IgD-negative memory B cell (primary cell): Measurements from ENCODE around the gene DFFB. TPM values are rescaled to one million over a fixed set of nuclear protein-coding genes. Genes with fewer than 3 reads are reported as not detected.
A peak's percentile ranks its signal among the peaks of the same experiment; 100 is the strongest.

Source experiments
- H3K27ac Mint-ChIP-seq, 3 donors: one replicate each; pipeline ENCODE4 v1.8.0; 2020 to 2022; ENCODE audit warnings: mild to moderate bottlenecking in 3 of 3, mixed read lengths in 3 of 3, moderate library complexity in 1 of 3
- H3K27me3 Mint-ChIP-seq: one replicate; pipeline ENCODE4 v1.8.0; 2021; ENCODE audit warnings: mixed read lengths
- H3K36me3 Mint-ChIP-seq: one replicate; pipeline ENCODE4 v1.8.0; 2020; ENCODE audit warnings: mild to moderate bottlenecking, mixed read lengths
- H3K4me1 Mint-ChIP-seq, 3 donors: one replicate each; pipeline ENCODE4 v1.8.0; 2020 to 2022; ENCODE audit warnings: mixed read lengths in 3 of 3, mild to moderate bottlenecking in 1 of 3
- H3K4me3 Mint-ChIP-seq, 4 donors: one replicate each; pipeline ENCODE4 v1.8.0; 2020 to 2022; ENCODE audit warnings: mild to moderate bottlenecking in 4 of 4, mixed read lengths in 4 of 4, moderate library complexity in 3 of 4
- H3K9me3 Mint-ChIP-seq, 3 donors: one replicate each; pipeline ENCODE4 v1.8.0; 2020 to 2021; ENCODE audit warnings: mixed read lengths in 3 of 3, mild to moderate bottlenecking in 1 of 3
- polyA plus RNA-seq: library from polyadenylated mRNA; unstranded; fragments of 300-500 nt; fragmentation: Illumina TruSeq; gene quantifications from one replicate; pipeline ENCODE4 v1.2.3, GENCODE V29; 2021

The DFFB gene
- polyA plus RNA-seq, 1 donor from 2014 or later = 7.1 TPM

DNA sequence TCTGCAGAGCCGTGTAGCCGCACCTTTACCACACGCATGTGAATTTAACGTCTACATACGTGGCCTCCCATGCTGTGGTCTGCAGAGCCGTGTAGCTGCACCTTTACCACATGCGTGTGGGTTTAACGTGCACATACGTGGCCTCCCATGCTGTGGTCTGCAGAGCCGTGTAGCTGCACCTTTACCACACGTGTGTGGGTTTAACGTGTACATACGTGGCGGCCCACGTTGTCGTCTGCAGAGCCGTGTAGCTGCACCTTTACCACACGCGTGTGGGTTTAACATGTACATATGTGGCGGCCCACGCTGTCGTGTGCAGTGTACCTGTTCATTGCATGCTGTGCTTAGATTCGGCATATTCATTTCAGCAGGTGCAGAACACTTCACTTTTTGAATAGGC, 17.5 kb downstream of the DFFB start:
- Mint-ChIP-seq H3K4me3 (no peak overlapping the region), H3K9me3 (peaks cover 0 to 8% (median 0%) of the 10 kb centered on the region in 3 donors), H3K36me3 (peaks cover 18% of the 10 kb centered on the region), H3K27me3 (no peaks in the 10 kb centered on the region), H3K27ac (no peak overlapping the region), H3K4me1 (no peaks in the 10 kb centered on the region)

DNA sequence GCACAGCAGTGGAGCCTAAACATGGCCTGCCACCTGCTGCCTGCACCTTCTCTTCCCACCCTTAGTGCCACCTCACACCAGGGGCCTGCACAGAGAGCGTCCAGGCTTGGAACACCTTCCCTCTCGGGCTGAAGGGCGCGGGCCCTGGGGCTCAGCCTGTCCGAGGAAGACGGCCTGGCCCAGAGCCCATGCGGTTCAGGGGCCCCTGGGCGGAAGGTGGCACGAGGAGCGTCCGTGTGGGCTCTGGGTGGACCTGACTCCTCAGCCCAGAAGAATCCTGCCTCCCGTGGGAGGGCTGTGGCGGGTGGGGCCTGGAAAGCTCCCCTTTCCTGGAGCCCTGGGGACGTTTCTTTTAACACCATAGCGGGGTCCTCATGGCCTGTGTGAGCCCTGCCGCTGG, 19.4 kb downstream of the DFFB start:
- Mint-ChIP-seq H3K27me3 (no peaks in the 10 kb centered on the region), H3K4me3 (no peak overlapping the region), H3K27ac (no peak overlapping the region), H3K36me3 (peaks cover 21% of the 10 kb centered on the region), H3K4me1 (no peaks in the 10 kb centered on the region), H3K9me3 (peaks cover 0 to 8% (median 0%) of the 10 kb centered on the region in 3 donors)

DNA sequence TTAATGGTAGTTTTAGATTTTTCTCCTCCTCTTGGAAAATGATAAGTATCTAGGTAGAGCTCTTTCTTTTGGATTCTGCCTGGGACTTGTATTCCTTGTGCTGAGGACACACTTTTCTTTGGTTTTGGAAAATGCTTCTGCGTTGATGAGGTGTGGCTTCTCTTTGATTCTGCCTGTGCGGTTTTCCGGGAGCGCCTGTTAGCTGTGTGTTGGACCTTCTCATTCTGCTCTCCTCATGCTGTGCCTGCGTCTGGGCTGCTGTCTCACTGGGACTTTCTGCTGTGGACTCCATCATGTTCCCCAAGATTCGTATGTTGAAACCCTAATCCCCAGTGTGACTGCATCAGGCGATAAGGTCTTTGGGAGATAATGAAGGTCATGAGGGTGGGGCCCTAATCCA, 21.8 kb downstream of the DFFB start:
- no peak overlapping the region for H3K4me3 Mint-ChIP-seq
- H3K36me3 Mint-ChIP-seq = peaks cover 17% of the 10 kb centered on the region
- no peaks in the 10 kb centered on the region for H3K4me1 Mint-ChIP-seq
- H3K9me3 Mint-ChIP-seq = peaks cover 0 to 8% (median 0%) of the 10 kb centered on the region in 3 donors
- H3K27ac Mint-ChIP-seq = peak overlapping the region in 1 of 3 donors; percentile 50
- no peaks in the 10 kb centered on the region for H3K27me3 Mint-ChIP-seq

DNA sequence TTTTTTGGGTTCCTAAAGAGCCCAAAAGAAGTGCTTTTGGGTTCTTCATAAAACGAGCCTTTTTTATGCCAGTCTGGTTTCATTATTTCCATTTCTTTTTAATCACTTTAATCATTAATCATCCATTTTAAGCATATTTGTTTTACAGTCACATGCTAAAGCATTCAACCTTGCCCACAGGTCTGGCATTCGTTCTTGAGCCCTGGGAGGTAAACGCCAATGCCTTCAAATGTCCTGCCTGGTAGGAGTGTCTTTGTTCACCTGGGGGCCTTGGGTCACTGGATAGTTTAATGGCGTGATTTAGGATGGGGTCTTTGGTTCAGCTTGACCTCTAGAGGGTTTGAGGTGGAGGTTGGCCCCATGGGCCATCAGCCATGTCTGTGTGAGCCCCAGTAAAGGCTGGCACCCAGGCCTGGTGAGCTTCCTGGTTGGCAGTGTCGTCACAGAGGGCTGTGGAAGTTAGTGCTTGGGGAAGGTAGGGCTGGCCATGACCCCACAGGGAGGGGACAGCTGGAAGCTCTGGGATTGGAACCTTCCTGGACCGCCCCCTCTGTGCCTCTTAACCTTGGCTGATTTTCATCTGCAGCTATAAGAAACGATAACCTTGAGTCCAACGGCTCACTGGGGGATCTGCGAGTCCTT, 22.6 kb downstream of the DFFB start:
- Mint-ChIP-seq H3K27ac (no peak overlapping the region), H3K4me1 (no peaks in the 10 kb centered on the region), H3K36me3 (peaks cover 17% of the 10 kb centered on the region), H3K9me3 (peaks cover 0 to 8% (median 0%) of the 10 kb centered on the region in 3 donors), H3K27me3 (no peaks in the 10 kb centered on the region), H3K4me3 (no peak overlapping the region)

DNA sequence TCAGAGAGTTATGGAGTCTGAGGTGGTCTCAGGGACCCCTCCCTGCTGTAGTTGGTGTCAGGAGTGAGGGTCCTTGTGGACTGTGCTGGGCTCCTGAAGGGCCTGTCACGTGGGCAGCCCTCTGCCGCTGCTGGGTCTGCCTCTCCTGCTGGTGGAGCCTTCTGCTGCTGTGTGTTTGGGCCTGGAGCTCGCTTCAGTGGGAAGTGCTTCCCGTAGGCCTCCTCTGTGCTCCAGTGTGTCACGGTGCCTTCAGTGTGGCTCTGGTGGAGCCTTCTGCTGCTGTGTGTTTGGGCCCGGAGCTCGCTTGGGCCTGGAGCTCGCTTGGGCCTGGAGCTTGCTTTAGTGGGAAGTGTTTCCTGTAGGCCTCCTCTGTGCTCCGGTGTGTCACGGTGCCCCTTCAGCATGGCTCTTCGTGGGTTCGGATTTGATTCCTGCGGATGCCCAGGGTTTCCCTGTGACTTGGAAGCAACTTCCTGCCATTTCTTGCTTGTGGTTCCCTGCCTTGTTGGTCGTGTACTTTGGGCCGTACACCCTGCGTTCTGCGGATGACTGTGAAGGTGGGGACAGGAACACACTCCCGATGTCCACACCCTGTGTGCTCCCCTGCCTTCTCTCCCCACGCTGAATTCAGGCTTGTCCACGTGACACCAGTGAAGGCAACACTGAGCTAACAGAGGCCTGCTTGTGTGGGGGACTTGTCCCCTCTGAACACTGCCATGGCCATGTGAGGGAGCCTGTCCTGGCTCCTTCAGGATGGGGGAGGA, 23.3 kb downstream of the DFFB start:
- H3K27ac Mint-ChIP-seq = no peak overlapping the region
- no peaks in the 10 kb centered on the region for H3K4me1 Mint-ChIP-seq
- peaks cover 17% of the 10 kb centered on the region for H3K36me3 Mint-ChIP-seq
- H3K27me3 Mint-ChIP-seq = no peaks in the 10 kb centered on the region
- no peak overlapping the region for H3K4me3 Mint-ChIP-seq
- peaks cover 0 to 8% (median 0%) of the 10 kb centered on the region in 3 donors for H3K9me3 Mint-ChIP-seq

DNA sequence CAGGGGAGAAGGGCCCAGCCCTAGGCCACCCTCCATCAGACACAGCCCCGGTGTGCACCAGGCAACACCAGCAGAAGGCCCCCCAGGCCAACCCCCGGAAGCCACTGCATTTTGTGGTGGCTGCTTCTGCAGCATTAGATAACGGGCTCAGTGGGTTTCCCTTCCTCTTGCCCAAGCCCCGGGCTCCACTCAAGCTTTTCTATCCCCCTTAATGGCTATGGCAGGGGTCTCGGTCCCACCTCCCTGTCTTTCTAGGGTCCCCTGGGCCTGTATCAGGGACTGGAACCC, 23.9 kb downstream of the DFFB start:
- Mint-ChIP-seq H3K27ac (no peak overlapping the region), H3K36me3 (peaks cover 15% of the 10 kb centered on the region), H3K9me3 (peaks cover 0 to 8% (median 0%) of the 10 kb centered on the region in 3 donors), H3K4me3 (no peak overlapping the region), H3K27me3 (no peaks in the 10 kb centered on the region), H3K4me1 (no peaks in the 10 kb centered on the region)

DNA sequence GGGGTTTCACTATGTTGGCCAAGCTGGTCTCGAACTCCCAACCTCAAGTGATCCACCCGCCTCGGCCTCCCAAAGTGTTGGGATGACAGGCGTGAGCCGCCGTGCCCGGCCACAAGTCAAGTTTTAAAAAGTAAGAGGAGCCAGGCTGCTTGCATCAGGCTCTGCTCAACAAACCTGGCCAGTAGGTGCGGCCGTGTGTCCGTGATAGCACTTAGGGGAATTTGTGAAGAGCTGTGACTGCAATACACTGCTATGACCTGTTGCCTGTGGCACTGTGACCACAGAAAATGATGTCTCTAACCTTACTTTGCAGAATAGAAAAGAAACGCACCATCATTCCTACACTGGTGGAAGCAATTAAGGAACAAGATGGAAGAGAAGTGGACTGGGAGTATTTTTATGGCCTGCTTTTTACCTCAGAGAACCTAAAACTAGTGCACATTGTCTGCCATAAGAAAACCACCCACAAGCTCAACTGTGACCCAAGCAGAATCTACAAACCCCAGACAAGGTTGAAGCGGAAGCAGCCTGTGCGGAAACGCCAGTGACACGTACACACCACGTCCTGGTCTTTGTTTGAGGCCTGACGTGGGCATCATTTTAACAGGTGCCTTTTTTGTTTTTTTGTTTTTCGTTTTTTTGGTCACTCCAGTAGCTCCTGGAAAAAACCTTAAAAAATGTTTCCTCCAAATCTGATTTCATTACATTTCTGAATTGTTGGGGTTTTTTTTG, 26.1 kb downstream of the DFFB start:
- Mint-ChIP-seq H3K9me3 (peaks cover 0 to 8% (median 0%) of the 10 kb centered on the region in 3 donors), H3K36me3 (peaks cover 14% of the 10 kb centered on the region), H3K27me3 (no peaks in the 10 kb centered on the region), H3K4me3 (no peak overlapping the region), H3K4me1 (no peaks in the 10 kb centered on the region), H3K27ac (no peak overlapping the region)

DNA sequence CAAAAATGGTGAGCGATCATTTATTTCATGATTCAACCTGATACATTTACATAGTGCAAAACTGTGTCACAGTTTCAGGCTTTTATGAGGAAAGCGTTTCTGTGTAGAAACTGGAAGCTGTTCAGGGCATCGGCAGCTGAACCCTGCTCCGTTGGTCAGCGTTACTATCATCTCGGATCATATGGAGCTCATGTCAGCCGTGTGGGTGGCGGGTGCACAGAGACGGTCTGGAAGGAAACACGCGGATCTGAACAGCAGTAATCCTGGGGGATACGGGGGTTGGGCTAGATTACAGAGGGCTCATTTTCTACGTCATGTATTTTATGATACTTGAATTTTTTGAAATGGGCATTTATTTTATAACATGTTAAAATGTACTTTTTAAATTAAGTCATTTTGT, 27.7 kb downstream of the DFFB start:
- no peak overlapping the region for H3K4me3 Mint-ChIP-seq
- H3K27ac Mint-ChIP-seq = no peak overlapping the region
- H3K9me3 Mint-ChIP-seq = no peaks in the 10 kb centered on the region
- H3K4me1 Mint-ChIP-seq = peaks cover 0 to 2% (median 0%) of the 10 kb centered on the region in 3 donors
- H3K36me3 Mint-ChIP-seq = peaks cover 5% of the 10 kb centered on the region
- no peaks in the 10 kb centered on the region for H3K27me3 Mint-ChIP-seq

DNA sequence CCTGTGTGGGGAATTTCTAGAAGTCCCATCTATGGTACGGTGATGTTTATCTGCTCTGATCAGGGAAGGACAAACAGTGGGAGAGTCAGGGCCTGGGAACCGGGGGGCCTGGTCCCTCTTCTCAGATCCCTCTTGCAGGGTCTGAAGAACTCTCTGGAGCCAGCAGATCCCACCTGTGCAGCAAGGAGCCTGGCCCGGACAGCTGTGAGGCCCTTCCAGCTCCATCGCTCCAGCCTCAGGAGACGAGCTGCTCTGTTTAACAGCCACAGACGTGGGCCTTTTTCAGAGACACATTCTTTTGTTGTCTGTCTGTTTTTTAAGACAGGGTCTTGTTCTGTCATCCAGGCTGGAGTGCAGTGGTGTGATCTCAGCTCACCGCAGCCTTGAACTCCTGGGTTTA, 28.3 kb downstream of the DFFB start:
- H3K36me3 Mint-ChIP-seq = peaks cover 4% of the 10 kb centered on the region
- no peaks in the 10 kb centered on the region for H3K9me3 Mint-ChIP-seq
- H3K27ac Mint-ChIP-seq = no peak overlapping the region
- peaks cover 0 to 2% (median 0%) of the 10 kb centered on the region in 3 donors for H3K4me1 Mint-ChIP-seq
- no peaks in the 10 kb centered on the region for H3K27me3 Mint-ChIP-seq
- H3K4me3 Mint-ChIP-seq = no peak overlapping the region

DNA sequence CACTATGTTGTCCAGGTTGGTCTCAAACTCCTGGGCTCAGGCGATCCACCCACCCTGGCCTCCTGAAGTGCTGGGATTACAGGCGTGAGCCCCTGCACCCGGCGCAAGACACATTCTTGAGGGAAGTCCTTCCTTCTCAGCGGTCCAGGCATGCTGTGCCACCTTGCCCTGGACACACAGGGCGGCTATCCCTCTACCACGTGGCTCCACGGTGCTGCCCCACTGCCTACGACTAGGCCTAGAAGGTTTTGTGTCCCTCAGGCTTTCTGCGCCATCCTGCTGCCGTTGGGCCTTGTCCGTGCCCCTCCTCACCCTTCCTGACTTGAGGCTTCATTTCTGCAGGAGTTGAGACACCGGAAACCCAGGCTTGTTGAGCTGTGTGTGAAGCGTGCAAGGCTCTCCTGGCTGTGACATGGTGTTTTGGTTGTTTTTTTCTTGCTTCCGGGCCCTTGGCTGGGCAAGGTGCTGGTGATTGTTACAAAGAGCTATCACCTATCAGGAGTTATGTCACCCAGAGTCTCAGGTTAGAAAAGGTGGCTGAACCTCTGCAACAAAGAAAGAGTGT, 28.9 kb downstream of the DFFB start:
- Mint-ChIP-seq H3K4me1 (peaks cover 0 to 2% (median 0%) of the 10 kb centered on the region in 3 donors), H3K27me3 (no peaks in the 10 kb centered on the region), H3K27ac (no peak overlapping the region), H3K36me3 (peaks cover 4% of the 10 kb centered on the region), H3K9me3 (no peaks in the 10 kb centered on the region), H3K4me3 (no peak overlapping the region)

DNA sequence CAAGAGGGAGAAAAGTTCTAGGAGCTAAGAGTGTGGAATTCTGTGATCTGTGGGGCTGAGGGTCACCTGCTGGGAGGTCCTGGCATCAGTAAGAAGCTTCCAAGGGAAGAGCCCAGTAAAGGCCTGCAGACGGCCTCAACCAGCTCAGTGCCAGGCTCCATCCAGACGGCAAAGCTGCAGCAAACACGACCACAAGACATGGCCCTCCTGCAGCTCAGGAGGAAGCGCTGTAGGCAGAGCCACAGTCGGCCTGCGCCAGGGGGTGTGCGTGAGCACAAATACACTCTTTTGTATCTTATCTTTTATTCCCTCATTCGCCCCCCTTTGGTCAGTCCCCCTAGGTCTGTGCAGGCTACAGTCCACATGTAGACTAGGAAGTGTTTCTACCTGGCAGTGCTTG, 29.4 kb downstream of the DFFB start:
- Mint-ChIP-seq H3K4me1 (peaks cover 0 to 2% (median 0%) of the 10 kb centered on the region in 3 donors), H3K27ac (no peak overlapping the region), H3K4me3 (no peak overlapping the region), H3K27me3 (no peaks in the 10 kb centered on the region), H3K9me3 (no peaks in the 10 kb centered on the region), H3K36me3 (peaks cover 4% of the 10 kb centered on the region)

DNA sequence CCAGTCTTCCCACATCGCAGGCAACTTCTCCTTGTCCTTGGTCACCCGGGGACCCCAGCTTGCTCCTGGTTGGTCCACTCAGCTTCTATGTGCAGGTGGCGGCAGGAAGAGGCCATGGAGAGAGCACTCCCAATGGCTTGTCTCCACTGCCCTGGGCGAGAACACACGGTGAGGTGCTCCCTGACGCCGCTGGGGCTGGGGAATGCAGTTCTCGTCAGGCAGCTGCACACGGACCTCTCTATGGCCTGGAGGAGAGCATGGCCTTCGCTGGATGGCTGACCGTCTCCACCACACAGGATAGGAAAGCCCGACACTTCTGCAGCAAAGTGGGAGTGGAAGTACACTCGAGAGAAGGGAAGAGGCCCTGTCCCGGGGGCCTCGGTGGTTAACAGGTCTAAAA, 31.0 kb downstream of the DFFB start:
- Mint-ChIP-seq H3K4me1 (peaks cover 7 to 9% (median 8%) of the 10 kb centered on the region in 3 donors), H3K27ac (no peak overlapping the region), H3K36me3 (peaks cover 4% of the 10 kb centered on the region), H3K9me3 (no peaks in the 10 kb centered on the region), H3K27me3 (no peaks in the 10 kb centered on the region), H3K4me3 (no peak overlapping the region)

DNA sequence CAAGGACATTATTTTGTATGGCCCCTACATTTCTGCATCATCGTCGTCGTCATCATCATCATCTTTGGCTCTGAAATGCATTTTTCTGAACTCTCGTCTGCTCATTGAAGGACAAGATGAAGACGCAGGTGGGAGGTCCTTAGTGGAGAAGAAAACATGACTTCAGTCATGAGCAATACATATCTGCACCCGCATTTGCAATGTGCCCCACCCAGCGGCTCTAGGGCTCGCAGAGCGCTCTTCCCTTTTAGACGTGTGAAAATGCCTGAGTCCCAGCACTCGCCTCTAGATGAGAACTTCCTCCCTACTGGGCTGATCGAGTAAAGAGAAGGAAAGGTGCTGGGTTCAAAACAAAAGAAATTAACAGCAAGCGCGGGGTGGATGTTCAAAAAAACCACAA, 32.7 kb downstream of the DFFB start:
- Mint-ChIP-seq H3K36me3 (peaks cover 6% of the 10 kb centered on the region), H3K27ac (peak overlapping the region in 1 of 3 donors; percentile 35), H3K4me1 (peaks cover 9 to 10% (median 9%) of the 10 kb centered on the region in 3 donors), H3K4me3 (no peak overlapping the region), H3K9me3 (no peaks in the 10 kb centered on the region), H3K27me3 (no peaks in the 10 kb centered on the region)

DNA sequence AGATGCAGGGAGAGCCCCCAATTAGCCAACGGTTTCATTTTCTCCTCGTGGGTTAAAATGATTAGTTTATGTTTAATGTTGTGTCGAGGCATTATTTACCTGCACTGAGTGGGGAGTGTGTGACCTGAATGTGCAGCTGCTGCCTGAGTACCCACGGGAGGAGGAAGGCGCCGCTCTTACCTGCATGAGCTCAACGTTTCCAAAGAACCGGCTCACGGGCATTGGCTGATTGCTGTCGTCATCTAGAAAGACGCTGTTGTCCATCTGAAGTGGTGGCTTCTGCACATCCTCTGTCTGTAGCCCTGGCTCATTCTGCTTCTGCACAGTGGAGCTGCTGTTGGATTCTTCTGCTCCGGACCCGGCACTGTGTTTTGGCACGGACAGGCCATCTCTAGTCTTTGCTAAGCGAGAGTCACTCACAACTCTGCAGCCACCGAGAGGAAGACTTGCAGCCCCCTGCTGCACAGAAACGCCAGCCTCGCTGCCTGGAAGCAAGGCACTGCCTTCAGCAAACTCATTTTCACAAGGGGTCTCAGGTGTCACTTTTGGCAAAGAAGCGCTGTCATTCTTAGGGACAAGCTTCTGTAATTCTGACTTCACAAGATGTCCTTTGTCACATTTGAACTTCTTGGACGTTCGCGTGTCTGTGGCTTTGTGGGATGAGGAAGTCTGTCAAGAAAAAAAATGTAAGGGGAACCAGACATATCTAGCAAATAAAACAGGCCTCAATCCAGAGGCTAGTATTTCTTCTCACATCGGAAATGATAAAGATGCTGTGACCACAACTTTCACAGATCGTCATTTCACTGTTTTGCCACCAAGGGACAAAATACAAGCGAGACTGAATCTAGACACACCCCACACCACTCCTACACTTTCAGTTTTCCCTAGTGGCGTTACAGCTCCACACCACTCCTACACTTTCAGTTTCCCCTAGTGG, 33.4 kb downstream of the DFFB start:
- Mint-ChIP-seq H3K27ac (peak overlapping the region in 2 of 3 donors; percentile 35 to 59), H3K4me3 (peak overlapping the region in 1 of 4 donors; percentile 22), H3K4me1 (peaks cover 9 to 10% (median 9%) of the 10 kb centered on the region in 3 donors), H3K36me3 (peaks cover 6% of the 10 kb centered on the region), H3K9me3 (no peaks in the 10 kb centered on the region), H3K27me3 (no peaks in the 10 kb centered on the region)
